Measurements from ENCODE around the gene TBC1D22A.
"Not testable (repeated sequence)": the region's sequence is repeated elsewhere in the genome, so short reads cannot be mapped to it uniquely, and the experiment has no call there.

The TBC1D22A gene

DNA sequence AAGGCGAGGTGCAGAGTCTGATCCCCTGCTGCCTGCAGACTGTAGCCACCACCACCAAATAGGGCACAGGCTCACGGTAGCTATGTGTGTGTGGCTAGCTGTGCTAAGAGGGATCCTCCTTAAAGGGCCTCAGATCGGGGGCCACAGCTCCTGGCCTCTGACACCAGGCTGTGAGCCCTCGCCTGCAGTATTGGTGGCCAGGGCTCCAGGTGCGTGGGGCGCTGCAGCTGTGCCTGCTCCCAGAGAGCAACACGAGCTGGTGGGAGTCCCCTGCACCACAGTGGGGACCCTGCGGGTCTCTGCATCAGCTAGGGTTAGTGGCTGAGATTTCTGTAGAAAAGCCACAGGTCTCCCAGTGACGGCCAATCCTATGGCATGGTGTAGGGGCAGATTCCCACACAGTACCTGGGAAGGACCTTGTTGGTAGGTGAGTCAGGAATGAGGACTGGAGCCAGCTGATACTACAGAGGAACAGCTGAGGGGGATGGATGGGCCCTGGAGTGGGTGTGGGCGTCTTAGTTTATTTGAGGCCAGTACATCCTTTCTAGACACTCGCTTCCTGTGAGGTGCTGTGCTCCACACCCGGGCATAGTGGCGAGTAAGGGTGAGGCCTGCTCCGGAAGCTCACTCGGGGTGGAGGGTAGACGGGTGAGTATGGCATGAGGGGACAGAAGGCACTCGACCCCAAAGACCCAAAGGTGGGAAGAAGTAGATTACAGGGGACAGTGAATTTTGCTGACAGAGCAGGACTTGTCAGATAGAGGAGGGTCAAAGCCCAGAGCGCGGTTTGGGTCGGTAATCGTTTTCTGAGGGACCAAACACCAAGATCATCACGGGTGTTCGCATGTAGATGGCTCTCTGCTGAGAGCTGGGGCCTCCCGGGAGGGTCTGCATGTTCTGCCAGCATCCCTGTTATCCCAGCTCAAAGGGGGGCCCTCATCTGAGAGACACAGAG lies 212.5 kb downstream of the TBC1D22A start:
- no peak for TF ChIP-seq CTCF (IDR thresholded peaks at IDR 0.05; ENCODE audit: extremely low read depth, missing control alignments)
- no peak for DNase-seq (ENCODE audit: low spot score)

- TF ChIP-seq CTCF (IDR thresholded peaks at IDR 0.05; ENCODE audit: extremely low read depth, missing control alignments) = no peak
- DNase-seq (ENCODE audit: low spot score) = no peak
Observed at GRCh38 chr22:46976143-46976542, 213.7 kb downstream of the TBC1D22A start.

GRCh38 chr22:46976598-46976997 lies 214.1 kb downstream of the TBC1D22A start:
- no peak for DNase-seq (ENCODE audit: low spot score)
- TF ChIP-seq CTCF (IDR thresholded peaks at IDR 0.05; ENCODE audit: extremely low read depth, missing control alignments) = no peak

DNA sequence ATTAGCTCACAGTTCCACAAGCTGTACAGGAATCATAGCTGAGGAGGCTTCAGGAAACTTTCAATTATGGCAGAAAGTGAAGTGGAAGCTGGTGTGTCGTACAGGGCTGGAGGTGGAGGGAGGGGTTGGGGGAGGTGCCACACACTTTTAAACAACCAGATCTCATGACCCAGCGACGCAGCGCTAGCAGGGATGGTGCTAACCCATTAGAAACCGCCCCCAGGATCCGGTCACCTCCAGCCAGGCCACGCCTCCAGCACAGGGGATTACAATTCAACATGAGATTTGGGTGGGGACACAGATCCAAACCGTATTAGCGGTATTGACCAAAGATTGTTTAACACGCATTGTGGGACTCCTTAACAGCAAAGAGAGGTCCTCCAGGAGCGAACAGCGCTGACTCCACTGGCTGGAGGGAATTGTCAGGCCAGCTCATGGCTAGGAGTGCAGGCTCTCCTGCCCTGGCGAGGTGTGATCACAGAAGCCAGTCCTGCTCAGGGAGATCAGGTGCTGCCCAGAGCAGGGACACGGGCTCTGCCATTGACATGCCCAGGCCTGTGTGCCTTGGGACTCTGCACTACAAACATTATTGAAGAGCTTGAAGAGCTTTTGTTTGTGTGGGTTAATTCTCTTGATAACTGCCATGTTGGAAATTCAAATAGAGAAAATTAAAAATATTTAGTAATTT lies 215.3 kb downstream of the TBC1D22A start:
- DNase-seq (ENCODE audit: low spot score) = no peak
- TF ChIP-seq CTCF (IDR thresholded peaks at IDR 0.05; ENCODE audit: extremely low read depth, missing control alignments) = no peak

DNA sequence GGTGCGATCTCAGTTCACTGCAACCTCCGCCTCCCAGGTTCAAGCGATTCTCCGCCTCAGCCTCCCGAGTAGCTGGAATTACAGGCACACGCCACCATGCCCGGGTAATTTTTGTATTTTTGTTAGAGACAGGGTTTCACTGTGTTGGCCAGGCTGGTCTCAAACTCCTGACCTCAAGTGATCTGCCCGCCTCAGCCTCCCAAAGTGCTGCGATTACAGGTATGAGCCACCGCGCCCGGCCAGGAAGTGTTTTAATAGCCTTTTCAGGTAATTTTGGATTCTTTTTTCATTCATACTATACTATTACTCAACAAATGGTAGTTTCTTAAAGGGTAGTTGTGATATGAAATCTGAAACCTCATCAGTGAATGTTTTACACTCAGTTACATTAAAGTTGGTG lies 216.2 kb downstream of the TBC1D22A start:
- DNase-seq (ENCODE audit: low spot score) = not testable (repeated sequence)

- DNase-seq (ENCODE audit: low spot score) = no peak
- TF ChIP-seq CTCF (IDR thresholded peaks at IDR 0.05; ENCODE audit: extremely low read depth, missing control alignments) = no peak
Observed at GRCh38 chr22:46979506-46979905, 217.1 kb downstream of the TBC1D22A start.

DNA sequence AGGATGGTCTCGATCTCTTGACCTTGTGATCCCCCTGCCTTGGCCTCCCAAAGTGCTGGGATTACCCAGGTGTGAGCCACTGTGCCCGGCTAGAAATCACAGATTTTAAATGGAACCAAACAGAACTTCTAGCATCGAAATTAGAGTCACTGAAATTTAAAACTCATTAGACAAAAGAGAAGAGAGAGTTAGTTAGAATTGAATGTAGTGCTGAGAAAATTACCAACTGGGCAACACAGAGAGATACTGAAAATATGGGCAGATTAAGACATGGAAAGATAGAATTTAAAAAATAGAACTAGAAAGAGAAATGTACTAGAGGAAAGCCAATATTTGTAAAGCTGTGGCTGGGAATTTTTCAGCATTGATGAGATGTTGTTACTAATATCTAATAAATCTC lies 217.9 kb downstream of the TBC1D22A start:
- DNase-seq (ENCODE audit: low spot score) = no peak
- no peak for TF ChIP-seq CTCF (IDR thresholded peaks at IDR 0.05; ENCODE audit: extremely low read depth, missing control alignments)
